Hepatocyte (in vitro differentiated cells): ENCODE measurements around the gene DVL1. TPM values are rescaled to one million over a fixed set of nuclear protein-coding genes. Genes with fewer than 3 reads are reported as not detected.

Experiments used
- DNase-seq: peaks from one replicate; pipeline ENCODE4 v3.0.0-alpha.2; 2016; ENCODE audit warnings: low spot score
- H2AFZ ChIP-seq: fragments of 200-600 bp; sonication (generic); 2 replicates; pipeline ENCODE4 v1.6.0; 2016; ENCODE audit warnings: antibody characterized with exemption, mild to moderate bottlenecking
- H3K27ac ChIP-seq: fragments of 200-600 bp; sonication (generic); 2 replicates; pipeline ENCODE4 v1.5.1; 2016; ENCODE audit warnings: mild to moderate bottlenecking
- H3K27me3 ChIP-seq: fragments of 200-600 bp; sonication (generic); 2 replicates; pipeline ENCODE4 v1.6.1; 2016
- H3K36me3 ChIP-seq: fragments of 200-600 bp; sonication (generic); replicated peaks from 2 replicates; pipeline ENCODE4 v1.5.1; 2016; ENCODE audit warnings: low read depth; ENCODE audit not compliant: insufficient read depth
- H3K4me1 ChIP-seq: fragments of 200-600 bp; sonication (generic); 2 replicates; pipeline ENCODE4 v1.5.1; 2016; ENCODE audit warnings: mild to moderate bottlenecking, moderate library complexity; ENCODE audit not compliant: insufficient read depth
- H3K4me2 ChIP-seq: fragments of 200-600 bp; sonication (generic); 2 replicates; pipeline ENCODE4 v1.6.0; 2016
- H3K4me3 ChIP-seq: fragments of 200-600 bp; sonication (generic); 2 replicates; pipeline ENCODE4 v1.5.1; 2016; ENCODE audit warnings: mild to moderate bottlenecking
- H3K79me2 ChIP-seq: fragments of 200-600 bp; sonication (generic); 2 replicates; pipeline ENCODE4 v1.6.0; 2017; ENCODE audit warnings: mild to moderate bottlenecking
- H3K9me2 ChIP-seq: fragments of 200-600 bp; sonication (generic); replicated peaks from 2 replicates; pipeline ENCODE4 v1.6.0; 2017; ENCODE audit warnings: mild to moderate bottlenecking; ENCODE audit not compliant: insufficient read depth
- H3K9me3 ChIP-seq: fragments of 200-600 bp; sonication (generic); 2 replicates; pipeline ENCODE4 v1.5.1; 2016; ENCODE audit warnings: low read depth, mild to moderate bottlenecking
- H4K20me1 ChIP-seq: fragments of 200-600 bp; sonication (generic); 2 replicates; pipeline ENCODE4 v1.6.0; 2016; ENCODE audit warnings: mild to moderate bottlenecking; ENCODE audit not compliant: insufficient read depth, poor library complexity, severe bottlenecking
- EZH2 ChIP-seq: fragments of 200-600 bp; sonication (generic); IDR thresholded peaks from 2 replicates; pipeline ENCODE4 v1.6.1; 2016; ENCODE audit warnings: antibody characterized with exemption, mild to moderate bottlenecking, borderline replicate concordance
- EZH2phosphoT487 ChIP-seq: fragments of 200-600 bp; sonication (generic); IDR thresholded peaks from one replicate; pipeline ENCODE4 v1.6.1; 2018; ENCODE audit warnings: antibody characterized with exemption, mild to moderate bottlenecking, low read depth, moderate library complexity; ENCODE audit not compliant: unreplicated experiment, severe bottlenecking
- WGBS: methylation state at CpG from one replicate; pipeline ENCODE4 v1.1.6; 2016; ENCODE audit warnings: low lambda C conversion rate; ENCODE audit errors: missing lambda C conversion rate; 5-methylcytosine and 5-hydroxymethylcytosine counted together
- polyA plus RNA-seq: library from polyadenylated mRNA; unstranded; fragments of >200 nt; fragmentation: Nextera tagmentation; extraction: Ambion mirVana; gene quantifications from 2 replicates; pipeline ENCODE4 v1.2.1, GENCODE V29; 2016
- total RNA-seq: library from RNA; depleted of rRNA; stranded (reverse); fragments of >200 nt; gene quantifications from 2 replicates; pipeline ENCODE4 v1.2.3, GENCODE V29; 2014
- TF ChIP-seq, protein P1 (sequence below): fragments of 200-600 bp; sonication (generic); IDR thresholded peaks from 2 replicates; pipeline ENCODE4 v1.5.1; 2016; ENCODE audit warnings: antibody characterized with exemption, mild to moderate bottlenecking; ENCODE audit not compliant: poor library complexity

The DVL1 gene
- total and polyA plus RNA-seq, 2 experiments from 2014 or later = 49.1 to 61.6 TPM

GRCh38 chr1:1340791-1341548, 8.2 kb downstream of the DVL1 start:
- peaks cover 23% of the 10 kb centered on the region for H4K20me1 ChIP-seq
- H2AFZ ChIP-seq = no peak overlapping the region
- no peaks in the 10 kb centered on the region for H3K9me3 ChIP-seq
- H3K36me3 ChIP-seq = no peaks in the 10 kb centered on the region
- H3K4me1 ChIP-seq = peaks cover 18% of the 10 kb centered on the region
- H3K79me2 ChIP-seq = peaks cover 34% of the 10 kb centered on the region
- no peaks in the 10 kb centered on the region for H3K27me3 ChIP-seq
- TF ChIP-seq EZH2phosphoT487 (no peak), EZH2 (no peak)
- TF ChIP-seq, protein P1, sequence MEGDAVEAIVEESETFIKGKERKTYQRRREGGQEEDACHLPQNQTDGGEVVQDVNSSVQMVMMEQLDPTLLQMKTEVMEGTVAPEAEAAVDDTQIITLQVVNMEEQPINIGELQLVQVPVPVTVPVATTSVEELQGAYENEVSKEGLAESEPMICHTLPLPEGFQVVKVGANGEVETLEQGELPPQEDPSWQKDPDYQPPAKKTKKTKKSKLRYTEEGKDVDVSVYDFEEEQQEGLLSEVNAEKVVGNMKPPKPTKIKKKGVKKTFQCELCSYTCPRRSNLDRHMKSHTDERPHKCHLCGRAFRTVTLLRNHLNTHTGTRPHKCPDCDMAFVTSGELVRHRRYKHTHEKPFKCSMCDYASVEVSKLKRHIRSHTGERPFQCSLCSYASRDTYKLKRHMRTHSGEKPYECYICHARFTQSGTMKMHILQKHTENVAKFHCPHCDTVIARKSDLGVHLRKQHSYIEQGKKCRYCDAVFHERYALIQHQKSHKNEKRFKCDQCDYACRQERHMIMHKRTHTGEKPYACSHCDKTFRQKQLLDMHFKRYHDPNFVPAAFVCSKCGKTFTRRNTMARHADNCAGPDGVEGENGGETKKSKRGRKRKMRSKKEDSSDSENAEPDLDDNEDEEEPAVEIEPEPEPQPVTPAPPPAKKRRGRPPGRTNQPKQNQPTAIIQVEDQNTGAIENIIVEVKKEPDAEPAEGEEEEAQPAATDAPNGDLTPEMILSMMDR = no peak
- no peaks in the 10 kb centered on the region for H3K9me2 ChIP-seq
- no peak overlapping the region for H3K27ac ChIP-seq
- 96% methylated on average over 35 of the region's 36 CpGs for WGBS
- no peak for DNase-seq
- H3K4me3 ChIP-seq = no peak overlapping the region
- H3K4me2 ChIP-seq = no peak overlapping the region

DNA sequence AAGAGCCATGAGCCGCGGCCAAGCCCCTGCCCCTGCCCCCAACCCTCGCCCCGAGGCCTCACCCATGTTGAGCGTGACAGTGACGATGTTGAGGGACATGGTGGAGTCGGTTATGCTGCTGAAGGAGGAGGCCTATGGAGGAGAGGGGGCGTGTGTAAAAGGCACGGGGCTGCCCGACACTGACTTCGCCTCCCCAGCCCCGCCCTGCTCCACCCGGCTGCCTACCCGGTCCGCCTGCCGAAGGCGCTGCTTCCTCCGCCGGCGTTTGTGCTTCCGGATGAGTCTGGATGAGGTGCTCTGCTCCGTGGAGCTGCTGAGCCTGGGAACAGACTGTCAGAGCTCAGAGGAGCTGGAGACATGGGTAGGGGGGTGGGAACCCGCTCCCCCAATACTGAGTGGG, 9.0 kb downstream of the DVL1 start:
- Histone ChIP-seq H3K36me3 (no peaks in the 10 kb centered on the region), H3K9me3 (no peaks in the 10 kb centered on the region), H3K4me2 (no peak overlapping the region), H3K4me1 (peaks cover 10% of the 10 kb centered on the region), H3K27me3 (no peaks in the 10 kb centered on the region), H4K20me1 (peaks cover 19% of the 10 kb centered on the region), H3K27ac (no peak overlapping the region), H3K4me3 (no peak overlapping the region), H3K79me2 (peaks cover 26% of the 10 kb centered on the region), H3K9me2 (no peaks in the 10 kb centered on the region), H2AFZ (no peak overlapping the region)
- 92% methylated on average over 11 of the region's 23 CpGs for WGBS
- TF ChIP-seq, protein P1 = no peak
- TF ChIP-seq EZH2 = no peak
- no peak for TF ChIP-seq EZH2phosphoT487
- DNase-seq = no peak

DNA sequence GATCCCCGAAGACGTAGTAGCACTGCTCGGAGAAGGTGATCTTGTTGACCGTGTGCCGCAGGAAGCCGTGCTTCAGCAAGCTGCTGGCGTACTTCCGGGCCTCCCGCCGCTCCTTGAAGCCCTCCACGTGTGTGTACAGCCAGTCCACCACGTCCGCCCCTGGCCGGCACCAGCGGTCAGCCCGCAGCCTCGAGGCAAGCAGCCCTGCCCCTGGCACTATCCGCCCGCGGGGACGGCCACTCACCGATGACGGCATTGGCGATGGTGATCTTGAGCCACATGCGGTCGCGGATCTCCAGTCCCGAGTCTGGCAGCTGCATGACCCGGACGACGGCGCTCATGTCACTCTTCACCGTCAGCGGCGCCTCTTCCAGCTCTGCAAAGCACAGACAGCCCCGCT, 10.9 kb downstream of the DVL1 start:
- Histone ChIP-seq H3K9me3 (no peaks in the 10 kb centered on the region), H3K4me3 (no peak overlapping the region), H3K79me2 (peaks cover 7% of the 10 kb centered on the region), H4K20me1 (peaks cover 1% of the 10 kb centered on the region), H3K4me1 (no peaks in the 10 kb centered on the region), H3K9me2 (no peaks in the 10 kb centered on the region), H3K4me2 (no peak overlapping the region), H2AFZ (no peak overlapping the region), H3K27me3 (no peaks in the 10 kb centered on the region), H3K27ac (no peak overlapping the region), H3K36me3 (no peaks in the 10 kb centered on the region)
- WGBS = 97% methylated on average over 36 of the region's 36 CpGs
- no peak for DNase-seq
- TF ChIP-seq EZH2phosphoT487 (no peak), EZH2 (no peak)
- TF ChIP-seq, protein P1 = no peak
